Measurements from ENCODE around the gene AHCYL2. TPM values are rescaled to one million over a fixed set of nuclear protein-coding genes. Genes with fewer than 3 reads are reported as not detected.

Gene AHCYL2
- total RNA-seq, 1 experiment from 2014 or later, result 25.6 TPM

DNA sequence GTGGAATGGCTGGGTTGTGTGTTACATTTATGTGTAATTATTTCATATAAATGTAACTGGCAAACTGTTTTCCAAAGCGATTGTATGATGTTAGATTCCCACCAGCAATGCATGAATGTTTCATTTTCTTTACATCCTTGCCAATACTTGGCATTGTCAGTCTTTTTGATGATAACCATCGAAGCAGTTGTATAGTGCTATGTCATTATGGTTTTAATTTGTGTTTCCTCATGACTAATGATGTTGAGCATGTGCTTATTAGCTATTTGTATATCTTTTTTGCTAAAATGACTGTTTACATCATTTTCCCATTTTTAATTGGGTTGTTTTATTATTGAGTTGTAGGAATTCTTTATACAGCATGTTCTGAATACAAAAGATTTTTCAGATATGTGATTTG, 22.3 kb downstream of the AHCYL2 start:
- ChIA-PET POLR2A (no interaction called here), CTCF (interaction anchor here (1.7 kb wide), 1 partner anchor 28 kb away, joined by 4 read pairs; no protein-coding TSS in a partner anchor)
- Mint-ChIP-seq H3K4me3 (no peak overlapping the region), H3K36me3 (peaks cover 17% of the 10 kb centered on the region), H3K4me1 (peaks cover 7% of the 10 kb centered on the region), H3K27me3 (ENCODE audit: low read depth) (no peaks in the 10 kb centered on the region), H3K27ac (no peak overlapping the region), H3K9me3 (peaks cover 23% of the 10 kb centered on the region)
- ATAC-seq, result no peak
- no peak for TF ChIP-seq MLX (CRISPR knock-in tag; IDR thresholded peaks at IDR 0.05)
- no peak for TF ChIP-seq FOXP1 (CRISPR knock-in tag; IDR thresholded peaks at IDR 0.05; ENCODE audit: borderline replicate concordance)
- TF ChIP-seq SP1 (CRISPR knock-in tag; conservative IDR thresholded peaks at IDR 0.05), result no peak
- TF ChIP-seq, protein P1, sequence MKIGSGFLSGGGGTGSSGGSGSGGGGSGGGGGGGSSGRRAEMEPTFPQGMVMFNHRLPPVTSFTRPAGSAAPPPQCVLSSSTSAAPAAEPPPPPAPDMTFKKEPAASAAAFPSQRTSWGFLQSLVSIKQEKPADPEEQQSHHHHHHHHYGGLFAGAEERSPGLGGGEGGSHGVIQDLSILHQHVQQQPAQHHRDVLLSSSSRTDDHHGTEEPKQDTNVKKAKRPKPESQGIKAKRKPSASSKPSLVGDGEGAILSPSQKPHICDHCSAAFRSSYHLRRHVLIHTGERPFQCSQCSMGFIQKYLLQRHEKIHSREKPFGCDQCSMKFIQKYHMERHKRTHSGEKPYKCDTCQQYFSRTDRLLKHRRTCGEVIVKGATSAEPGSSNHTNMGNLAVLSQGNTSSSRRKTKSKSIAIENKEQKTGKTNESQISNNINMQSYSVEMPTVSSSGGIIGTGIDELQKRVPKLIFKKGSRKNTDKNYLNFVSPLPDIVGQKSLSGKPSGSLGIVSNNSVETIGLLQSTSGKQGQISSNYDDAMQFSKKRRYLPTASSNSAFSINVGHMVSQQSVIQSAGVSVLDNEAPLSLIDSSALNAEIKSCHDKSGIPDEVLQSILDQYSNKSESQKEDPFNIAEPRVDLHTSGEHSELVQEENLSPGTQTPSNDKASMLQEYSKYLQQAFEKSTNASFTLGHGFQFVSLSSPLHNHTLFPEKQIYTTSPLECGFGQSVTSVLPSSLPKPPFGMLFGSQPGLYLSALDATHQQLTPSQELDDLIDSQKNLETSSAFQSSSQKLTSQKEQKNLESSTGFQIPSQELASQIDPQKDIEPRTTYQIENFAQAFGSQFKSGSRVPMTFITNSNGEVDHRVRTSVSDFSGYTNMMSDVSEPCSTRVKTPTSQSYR (CRISPR knock-in tag; IDR thresholded peaks at IDR 0.05), result no peak
- no peak for TF ChIP-seq TP53 (CRISPR knock-in tag; IDR thresholded peaks at IDR 0.05)
- no peak for TF ChIP-seq ZNF121 (CRISPR knock-in tag; IDR thresholded peaks at IDR 0.05)
- TF ChIP-seq GABPB1 (CRISPR knock-in tag; IDR thresholded peaks at IDR 0.05), result no peak
- no peak for TF ChIP-seq STAT6 (CRISPR knock-in tag; conservative IDR thresholded peaks at IDR 0.05; ENCODE audit: low read depth)
- no peak for TF ChIP-seq ZNF423 (CRISPR knock-in tag; IDR thresholded peaks at IDR 0.05)
- TF ChIP-seq ZNF671 (CRISPR knock-in tag; IDR thresholded peaks at IDR 0.05), result no peak
- no peak for TF ChIP-seq ELF4 (CRISPR knock-in tag; IDR thresholded peaks at IDR 0.05; ENCODE audit: low read depth)
- TF ChIP-seq RORB (CRISPR knock-in tag; IDR thresholded peaks at IDR 0.05), result no peak
- TF ChIP-seq SMAD3 (CRISPR knock-in tag; IDR thresholded peaks at IDR 0.05; ENCODE audit: borderline replicate concordance), result no peak
- TF ChIP-seq OVOL2 (CRISPR knock-in tag; IDR thresholded peaks at IDR 0.05; ENCODE audit: borderline replicate concordance), result no peak
- TF ChIP-seq ZMAT4 (CRISPR knock-in tag; IDR thresholded peaks at IDR 0.05), result no peak
- TF ChIP-seq NR2C2 (CRISPR knock-in tag; IDR thresholded peaks at IDR 0.05), result no peak
- DNase-seq (ENCODE audit: low spot score), result no peak

GRCh38 chr7:129252128-129252527, 27.3 kb downstream of the AHCYL2 start:
- Mint-ChIP-seq H3K4me1 (peaks cover 22% of the 10 kb centered on the region), H3K4me3 (no peak overlapping the region), H3K27ac (no peak overlapping the region), H3K9me3 (0 out of 2 replicates have a peak, but pooled peaks cover 3% of the 10 kb centered on the region), H3K27me3 (ENCODE audit: low read depth) (no peaks in the 10 kb centered on the region), H3K36me3 (no peaks in the 10 kb centered on the region)
- no peak for DNase-seq (ENCODE audit: low spot score)
- ATAC-seq, result no peak
- ChIA-PET CTCF (interaction anchor here (1.2 kb wide), 1 partner anchor 47 kb away, joined by 3 read pairs; no protein-coding TSS in a partner anchor), POLR2A (no interaction called here)
- TF ChIP-seq, protein P2, sequence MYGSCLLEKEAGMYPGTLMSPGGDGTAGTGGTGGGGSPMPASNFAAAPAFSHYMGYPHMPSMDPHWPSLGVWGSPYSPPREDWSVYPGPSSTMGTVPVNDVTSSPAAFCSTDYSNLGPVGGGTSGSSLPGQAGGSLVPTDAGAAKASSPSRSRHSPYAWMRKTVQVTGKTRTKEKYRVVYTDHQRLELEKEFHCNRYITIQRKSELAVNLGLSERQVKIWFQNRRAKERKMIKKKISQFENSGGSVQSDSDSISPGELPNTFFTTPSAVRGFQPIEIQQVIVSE (CRISPR knock-in tag; IDR thresholded peaks at IDR 0.05; ENCODE audit: borderline replicate concordance), result no peak
- TF ChIP-seq ETV6 (CRISPR knock-in tag; IDR thresholded peaks at IDR 0.05) (no peak), CREM (CRISPR knock-in tag; IDR thresholded peaks at IDR 0.05) (no peak), GTF2I (CRISPR knock-in tag; conservative IDR thresholded peaks at IDR 0.05) (no peak), HMGA2 (CRISPR knock-in tag; IDR thresholded peaks at IDR 0.05) (no peak), NFE2L1 (CRISPR knock-in tag; IDR thresholded peaks at IDR 0.05) (no peak), ATF1 (CRISPR knock-in tag; IDR thresholded peaks at IDR 0.05) (no peak)
- TF ChIP-seq, protein P3, sequence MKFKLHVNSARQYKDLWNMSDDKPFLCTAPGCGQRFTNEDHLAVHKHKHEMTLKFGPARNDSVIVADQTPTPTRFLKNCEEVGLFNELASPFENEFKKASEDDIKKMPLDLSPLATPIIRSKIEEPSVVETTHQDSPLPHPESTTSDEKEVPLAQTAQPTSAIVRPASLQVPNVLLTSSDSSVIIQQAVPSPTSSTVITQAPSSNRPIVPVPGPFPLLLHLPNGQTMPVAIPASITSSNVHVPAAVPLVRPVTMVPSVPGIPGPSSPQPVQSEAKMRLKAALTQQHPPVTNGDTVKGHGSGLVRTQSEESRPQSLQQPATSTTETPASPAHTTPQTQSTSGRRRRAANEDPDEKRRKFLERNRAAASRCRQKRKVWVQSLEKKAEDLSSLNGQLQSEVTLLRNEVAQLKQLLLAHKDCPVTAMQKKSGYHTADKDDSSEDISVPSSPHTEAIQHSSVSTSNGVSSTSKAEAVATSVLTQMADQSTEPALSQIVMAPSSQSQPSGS (CRISPR knock-in tag; IDR thresholded peaks at IDR 0.05; ENCODE audit: borderline replicate concordance, low read depth), result no peak
- TF ChIP-seq, protein P4, sequence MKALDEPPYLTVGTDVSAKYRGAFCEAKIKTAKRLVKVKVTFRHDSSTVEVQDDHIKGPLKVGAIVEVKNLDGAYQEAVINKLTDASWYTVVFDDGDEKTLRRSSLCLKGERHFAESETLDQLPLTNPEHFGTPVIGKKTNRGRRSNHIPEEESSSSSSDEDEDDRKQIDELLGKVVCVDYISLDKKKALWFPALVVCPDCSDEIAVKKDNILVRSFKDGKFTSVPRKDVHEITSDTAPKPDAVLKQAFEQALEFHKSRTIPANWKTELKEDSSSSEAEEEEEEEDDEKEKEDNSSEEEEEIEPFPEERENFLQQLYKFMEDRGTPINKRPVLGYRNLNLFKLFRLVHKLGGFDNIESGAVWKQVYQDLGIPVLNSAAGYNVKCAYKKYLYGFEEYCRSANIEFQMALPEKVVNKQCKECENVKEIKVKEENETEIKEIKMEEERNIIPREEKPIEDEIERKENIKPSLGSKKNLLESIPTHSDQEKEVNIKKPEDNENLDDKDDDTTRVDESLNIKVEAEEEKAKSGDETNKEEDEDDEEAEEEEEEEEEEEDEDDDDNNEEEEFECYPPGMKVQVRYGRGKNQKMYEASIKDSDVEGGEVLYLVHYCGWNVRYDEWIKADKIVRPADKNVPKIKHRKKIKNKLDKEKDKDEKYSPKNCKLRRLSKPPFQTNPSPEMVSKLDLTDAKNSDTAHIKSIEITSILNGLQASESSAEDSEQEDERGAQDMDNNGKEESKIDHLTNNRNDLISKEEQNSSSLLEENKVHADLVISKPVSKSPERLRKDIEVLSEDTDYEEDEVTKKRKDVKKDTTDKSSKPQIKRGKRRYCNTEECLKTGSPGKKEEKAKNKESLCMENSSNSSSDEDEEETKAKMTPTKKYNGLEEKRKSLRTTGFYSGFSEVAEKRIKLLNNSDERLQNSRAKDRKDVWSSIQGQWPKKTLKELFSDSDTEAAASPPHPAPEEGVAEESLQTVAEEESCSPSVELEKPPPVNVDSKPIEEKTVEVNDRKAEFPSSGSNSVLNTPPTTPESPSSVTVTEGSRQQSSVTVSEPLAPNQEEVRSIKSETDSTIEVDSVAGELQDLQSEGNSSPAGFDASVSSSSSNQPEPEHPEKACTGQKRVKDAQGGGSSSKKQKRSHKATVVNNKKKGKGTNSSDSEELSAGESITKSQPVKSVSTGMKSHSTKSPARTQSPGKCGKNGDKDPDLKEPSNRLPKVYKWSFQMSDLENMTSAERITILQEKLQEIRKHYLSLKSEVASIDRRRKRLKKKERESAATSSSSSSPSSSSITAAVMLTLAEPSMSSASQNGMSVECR (CRISPR knock-in tag; IDR thresholded peaks at IDR 0.05; ENCODE audit: borderline replicate concordance), result no peak
